ENCODE results near the gene GRK5.

Gene GRK5

GRCh38 chr10:119409906-119410305 is 202.5 kb downstream of the GRK5 start:
- H3K9ac ChIP-seq (ENCODE audit: low read depth, low read length) = no peak overlapping the region
- H3K27ac ChIP-seq (ENCODE audit: low read length) = no peak overlapping the region
- H3K4me2 ChIP-seq (ENCODE audit: insufficient read depth, low read length) = no peak overlapping the region
- H3K4me3 ChIP-seq (ENCODE audit: low read depth in 1 of 2, low read length in 2 of 2) = no peak overlapping the region
- H3K79me2 ChIP-seq (ENCODE audit: insufficient read depth, low read length) = no peaks in the 10 kb centered on the region
- H3K27me3 ChIP-seq (ENCODE audit: insufficient read depth, low read length, poor library complexity) = no peaks in the 10 kb centered on the region
- TF ChIP-seq EZH2 (IDR thresholded peaks at IDR 0.05; ENCODE audit: borderline replicate concordance, low read depth, low read length, severe bottlenecking) = no peak
- H3K9me3 ChIP-seq (ENCODE audit: insufficient read depth, low read length, severe bottlenecking) = no peaks in the 10 kb centered on the region
- H2AFZ ChIP-seq (ENCODE audit: low read depth, low read length) = no peak overlapping the region
- ATAC-seq (ENCODE audit: insufficient read depth, low read depth) (no peak), DNase-seq (no peak)
- no peaks in the 10 kb centered on the region for H3K4me1 ChIP-seq (ENCODE audit: insufficient read depth, low read length)
- no peaks in the 10 kb centered on the region for H3K36me3 ChIP-seq (ENCODE audit: insufficient read depth, low read length)
- H4K20me1 ChIP-seq (ENCODE audit: insufficient read depth, low read length) = peaks cover 3% of the 10 kb centered on the region; the same call in 1 of the 2 replicates

DNA sequence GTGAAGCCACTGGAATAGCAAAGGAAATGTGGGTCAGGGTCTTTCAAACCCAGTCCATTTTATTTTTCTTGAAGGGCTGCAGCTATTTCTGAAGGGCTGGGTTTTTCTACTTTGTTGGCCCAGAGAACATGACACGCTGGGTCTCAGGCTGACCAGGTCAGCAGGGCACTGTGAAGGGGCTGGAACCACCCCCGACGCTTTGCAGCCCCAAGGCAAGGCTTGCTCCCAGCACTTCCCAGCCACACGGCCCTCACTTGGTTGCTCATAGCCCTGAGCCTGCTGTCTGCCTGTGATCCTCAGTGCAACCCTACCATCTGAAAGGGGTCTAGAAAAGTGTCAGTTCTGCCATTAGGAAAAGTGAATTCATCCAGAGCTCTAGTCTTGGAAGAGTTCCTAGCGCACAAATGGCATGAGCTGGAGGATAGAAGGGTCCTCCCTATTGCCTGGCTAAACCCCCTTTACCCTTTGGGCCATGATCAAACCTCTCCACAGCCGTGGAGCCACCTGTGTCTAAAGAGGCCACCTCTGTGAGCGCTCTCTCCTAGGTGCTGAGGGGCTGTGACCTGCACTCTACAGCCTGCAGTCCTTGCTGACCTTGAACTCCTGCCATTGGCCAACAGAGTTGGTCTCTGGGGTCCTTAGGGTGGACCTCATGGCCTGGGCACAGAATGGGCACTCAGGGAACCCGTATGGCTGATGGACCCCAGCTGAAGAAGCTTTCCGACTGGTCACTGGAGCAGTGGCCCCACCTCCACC is 203.2 kb downstream of the GRK5 start:
- peaks cover 3% of the 10 kb centered on the region; the same call in 1 of the 2 replicates for H4K20me1 ChIP-seq (ENCODE audit: insufficient read depth, low read length)
- no peaks in the 10 kb centered on the region for H3K36me3 ChIP-seq (ENCODE audit: insufficient read depth, low read length)
- no peak overlapping the region for H2AFZ ChIP-seq (ENCODE audit: low read depth, low read length)
- no peak overlapping the region for H3K4me3 ChIP-seq (ENCODE audit: low read depth in 1 of 2, low read length in 2 of 2)
- H3K9ac ChIP-seq (ENCODE audit: low read depth, low read length) = no peak overlapping the region
- TF ChIP-seq CTCF (IDR thresholded peaks at IDR 0.05; ENCODE audit: borderline replicate concordance, extremely low read depth, low read length, poor library complexity, severe bottlenecking) (no peak), EZH2 (IDR thresholded peaks at IDR 0.05; ENCODE audit: borderline replicate concordance, low read depth, low read length, severe bottlenecking) (no peak)
- no peaks in the 10 kb centered on the region for H3K27me3 ChIP-seq (ENCODE audit: insufficient read depth, low read length, poor library complexity)
- DNase-seq (no peak), ATAC-seq (ENCODE audit: insufficient read depth, low read depth) (no peak)
- no peaks in the 10 kb centered on the region for H3K79me2 ChIP-seq (ENCODE audit: insufficient read depth, low read length)
- no peak overlapping the region for H3K27ac ChIP-seq (ENCODE audit: low read length)
- no peak overlapping the region for H3K4me2 ChIP-seq (ENCODE audit: insufficient read depth, low read length)
- H3K4me1 ChIP-seq (ENCODE audit: insufficient read depth, low read length) = no peaks in the 10 kb centered on the region
- H3K9me3 ChIP-seq (ENCODE audit: insufficient read depth, low read length, severe bottlenecking) = no peaks in the 10 kb centered on the region

DNA sequence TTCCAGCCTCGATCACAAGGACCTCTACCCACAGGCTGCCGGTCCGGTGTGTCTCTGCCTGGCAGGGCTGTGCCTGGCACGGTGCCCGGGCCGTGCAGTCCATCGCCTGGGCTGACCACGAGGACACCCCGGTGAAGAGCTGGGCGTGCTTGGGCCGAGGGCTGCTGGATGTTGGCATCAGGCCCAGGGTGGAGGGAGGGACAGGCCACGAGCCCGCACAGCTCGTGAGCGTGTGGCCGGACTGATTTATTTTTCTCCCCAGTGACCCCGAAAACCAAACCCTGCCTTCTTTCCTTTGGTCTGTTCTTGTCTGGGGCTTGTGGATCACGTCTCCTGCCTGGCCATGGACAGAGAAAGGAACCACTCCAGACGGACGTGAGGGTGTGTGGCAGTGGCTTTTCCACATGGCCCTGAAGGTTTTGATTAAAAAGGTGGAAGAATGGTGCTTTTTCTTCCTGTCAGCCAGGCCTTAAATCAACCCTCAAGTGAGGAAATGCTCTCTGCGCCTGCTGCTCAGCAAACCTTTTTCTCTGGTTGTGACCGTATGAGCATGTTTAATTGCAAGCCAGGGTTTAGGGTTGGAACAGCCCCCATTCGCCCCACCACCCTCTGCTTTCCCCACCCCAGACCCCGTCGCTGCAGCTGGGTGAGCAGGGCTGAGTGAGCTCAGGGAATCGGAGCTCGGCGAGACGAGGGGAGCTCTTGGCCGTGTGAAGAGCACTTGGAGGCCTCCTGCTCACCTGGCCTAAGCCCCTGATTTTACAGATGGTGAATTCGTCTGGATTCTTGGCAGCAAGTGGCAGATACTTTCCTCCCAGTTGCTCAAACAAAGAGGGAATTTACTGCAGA is 205.1 kb downstream of the GRK5 start:
- Histone ChIP-seq H3K9me3 (ENCODE audit: insufficient read depth, low read length, severe bottlenecking) (no peaks in the 10 kb centered on the region), H3K36me3 (ENCODE audit: insufficient read depth, low read length) (no peaks in the 10 kb centered on the region), H3K4me3 (ENCODE audit: low read depth in 1 of 2, low read length in 2 of 2) (no peak overlapping the region), H3K27ac (ENCODE audit: low read length) (no peak overlapping the region), H3K4me2 (ENCODE audit: insufficient read depth, low read length) (no peak overlapping the region), H3K79me2 (ENCODE audit: insufficient read depth, low read length) (no peaks in the 10 kb centered on the region), H3K9ac (ENCODE audit: low read depth, low read length) (no peak overlapping the region), H4K20me1 (ENCODE audit: insufficient read depth, low read length) (peaks cover 8% of the 10 kb centered on the region), H3K4me1 (ENCODE audit: insufficient read depth, low read length) (no peaks in the 10 kb centered on the region), H2AFZ (ENCODE audit: low read depth, low read length) (no peak overlapping the region), H3K27me3 (ENCODE audit: insufficient read depth, low read length, poor library complexity) (no peaks in the 10 kb centered on the region)
- DNase-seq = no peak
- ATAC-seq (ENCODE audit: insufficient read depth, low read depth) = no peak
- TF ChIP-seq EZH2 (IDR thresholded peaks at IDR 0.05; ENCODE audit: borderline replicate concordance, low read depth, low read length, severe bottlenecking) (no peak), CTCF (IDR thresholded peaks at IDR 0.05; ENCODE audit: borderline replicate concordance, extremely low read depth, low read length, poor library complexity, severe bottlenecking) (no peak)

DNA sequence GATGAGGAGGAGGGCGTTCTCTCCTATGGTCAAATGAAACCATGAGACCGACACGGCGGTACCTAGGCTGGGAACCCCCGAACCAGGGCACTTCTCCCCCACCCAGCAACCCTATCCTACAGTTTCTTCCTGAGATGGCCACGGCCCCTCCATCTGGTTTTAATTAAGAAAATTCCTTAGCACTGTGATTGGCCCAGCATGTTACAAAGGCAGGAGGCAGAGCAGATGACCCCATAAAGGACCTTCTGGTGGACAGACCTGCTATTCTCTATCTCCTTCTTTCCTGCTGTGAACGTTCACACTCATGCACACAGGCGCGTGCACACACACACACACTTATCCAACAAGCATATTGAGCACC is 205.7 kb downstream of the GRK5 start:
- no peaks in the 10 kb centered on the region for H3K79me2 ChIP-seq (ENCODE audit: insufficient read depth, low read length)
- no peak overlapping the region for H3K27ac ChIP-seq (ENCODE audit: low read length)
- no peak overlapping the region for H3K9ac ChIP-seq (ENCODE audit: low read depth, low read length)
- no peak for ATAC-seq (ENCODE audit: insufficient read depth, low read depth)
- no peak overlapping the region for H2AFZ ChIP-seq (ENCODE audit: low read depth, low read length)
- DNase-seq = no peak
- TF ChIP-seq CTCF (IDR thresholded peaks at IDR 0.05; ENCODE audit: borderline replicate concordance, extremely low read depth, low read length, poor library complexity, severe bottlenecking) (no peak), EZH2 (IDR thresholded peaks at IDR 0.05; ENCODE audit: borderline replicate concordance, low read depth, low read length, severe bottlenecking) (no peak)
- no peaks in the 10 kb centered on the region for H3K27me3 ChIP-seq (ENCODE audit: insufficient read depth, low read length, poor library complexity)
- no peak overlapping the region for H3K4me2 ChIP-seq (ENCODE audit: insufficient read depth, low read length)
- peaks cover 9% of the 10 kb centered on the region for H4K20me1 ChIP-seq (ENCODE audit: insufficient read depth, low read length)
- no peaks in the 10 kb centered on the region for H3K4me1 ChIP-seq (ENCODE audit: insufficient read depth, low read length)
- no peak overlapping the region for H3K4me3 ChIP-seq (ENCODE audit: low read depth in 1 of 2, low read length in 2 of 2)
- no peaks in the 10 kb centered on the region for H3K9me3 ChIP-seq (ENCODE audit: insufficient read depth, low read length, severe bottlenecking)
- H3K36me3 ChIP-seq (ENCODE audit: insufficient read depth, low read length) = no peaks in the 10 kb centered on the region
